Prostate gland (tissue), 2 donors: ENCODE results near the gene CNTN4.

Source experiments
- POLR2A ChIP-seq: fragments of 450-650 bp; IDR thresholded peaks from one replicate; pipeline ENCODE4 v1.6.1; 2016; ENCODE audit warnings: antibody characterized with exemption, mild to moderate bottlenecking
- POLR2AphosphoS5 ChIP-seq: sonication (generic); formaldehyde crosslinking; IDR thresholded peaks from one replicate; pipeline ENCODE4 v1.6.1; 2017; ENCODE audit warnings: antibody characterized with exemption
- TF ChIP-seq, protein P1 (sequence below), 4 experiments: fragments of 200-600 bp in 2 of 4; fragments of 450-650 bp in 2 of 4; sonication (generic) in 2 of 4; IDR thresholded peaks; 1 replicate in 3 of 4; 2 replicates in 1 of 4; pipeline ENCODE4 v1.5.1; 2016 to 2019; ENCODE audit warnings: antibody characterized with exemption in 4 of 4, mild to moderate bottlenecking in 2 of 4, moderate library complexity in 2 of 4

DNA sequence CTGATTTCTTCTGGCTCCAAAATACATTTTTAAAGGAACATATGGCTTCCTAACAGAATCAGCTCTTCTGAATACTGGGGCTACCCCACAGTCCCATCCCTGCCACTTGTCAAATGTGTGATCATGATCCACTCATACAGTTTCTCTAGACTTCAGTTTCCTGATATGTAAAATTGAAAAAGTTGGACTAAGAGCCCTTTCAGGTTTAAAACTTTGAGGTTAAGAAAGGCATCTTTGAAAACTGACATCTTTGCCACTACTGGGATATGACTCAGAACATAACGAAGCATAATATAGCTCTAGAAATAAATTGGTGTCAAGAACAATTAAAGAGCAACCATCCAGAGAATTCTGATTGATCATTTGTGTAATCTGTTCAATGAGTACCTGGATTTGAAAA lies 763.3 kb downstream of the CNTN4 start:
- TF ChIP-seq, protein P1, sequence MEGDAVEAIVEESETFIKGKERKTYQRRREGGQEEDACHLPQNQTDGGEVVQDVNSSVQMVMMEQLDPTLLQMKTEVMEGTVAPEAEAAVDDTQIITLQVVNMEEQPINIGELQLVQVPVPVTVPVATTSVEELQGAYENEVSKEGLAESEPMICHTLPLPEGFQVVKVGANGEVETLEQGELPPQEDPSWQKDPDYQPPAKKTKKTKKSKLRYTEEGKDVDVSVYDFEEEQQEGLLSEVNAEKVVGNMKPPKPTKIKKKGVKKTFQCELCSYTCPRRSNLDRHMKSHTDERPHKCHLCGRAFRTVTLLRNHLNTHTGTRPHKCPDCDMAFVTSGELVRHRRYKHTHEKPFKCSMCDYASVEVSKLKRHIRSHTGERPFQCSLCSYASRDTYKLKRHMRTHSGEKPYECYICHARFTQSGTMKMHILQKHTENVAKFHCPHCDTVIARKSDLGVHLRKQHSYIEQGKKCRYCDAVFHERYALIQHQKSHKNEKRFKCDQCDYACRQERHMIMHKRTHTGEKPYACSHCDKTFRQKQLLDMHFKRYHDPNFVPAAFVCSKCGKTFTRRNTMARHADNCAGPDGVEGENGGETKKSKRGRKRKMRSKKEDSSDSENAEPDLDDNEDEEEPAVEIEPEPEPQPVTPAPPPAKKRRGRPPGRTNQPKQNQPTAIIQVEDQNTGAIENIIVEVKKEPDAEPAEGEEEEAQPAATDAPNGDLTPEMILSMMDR (IDR thresholded peaks at IDR 0.05), result no peak
- TF ChIP-seq POLR2A (no peak), POLR2AphosphoS5 (no peak)
